Stomach (tissue), 4 donors: ENCODE results near the gene HSF4.

Source experiments
- CTCF ChIP-seq, 7 experiments: fragments of 450-650 bp in 4 of 7; fragments of 200-600 bp in 3 of 7; sonication (generic) in 3 of 7; IDR thresholded peaks; one replicate each; pipeline ENCODE4 v1.5.1; 2016 to 2019; ENCODE audit warnings: antibody characterized with exemption in 7 of 7, control low read depth in 2 of 7, mild to moderate bottlenecking in 1 of 7
- EP300 ChIP-seq: sonication (generic); formaldehyde crosslinking; IDR thresholded peaks from one replicate; pipeline ENCODE4 v1.6.1; 2017; ENCODE audit warnings: antibody characterized with exemption
- POLR2A ChIP-seq, 4 donors: fragments of 450-650 bp; IDR thresholded peaks; one replicate each; pipeline ENCODE4 v1.6.1; 2016; ENCODE audit warnings: antibody characterized with exemption in 4 of 4, control low read depth in 2 of 4, mild to moderate bottlenecking in 1 of 4, moderate library complexity in 1 of 4
- POLR2AphosphoS5 ChIP-seq, 3 donors: sonication (generic); formaldehyde crosslinking; IDR thresholded peaks; one replicate each; pipeline ENCODE4 v1.6.1; 2016; ENCODE audit warnings: antibody characterized with exemption in 3 of 3

GRCh38 chr16:67194260-67194659, 29.7 kb downstream of the HSF4 start:
- TF ChIP-seq CTCF (IDR thresholded peaks at IDR 0.05) (no peak), POLR2A (IDR thresholded peaks at IDR 0.05) (no peak), EP300 (no peak), POLR2AphosphoS5 (IDR thresholded peaks at IDR 0.05) (no peak)
